PC-3 (cell line): ENCODE results near the gene STX5. TPM values are rescaled to one million over a fixed set of nuclear protein-coding genes. Genes with fewer than 3 reads are reported as not detected.

ENCODE experiments used
- ATAC-seq: fragments of 200-7000 bp; cut with Tn5 transposase; 2 replicates; pipeline ENCODE4 v1.9.1; 2020; ENCODE audit warnings: mild to moderate bottlenecking, moderate library complexity
- BruUV-seq: library from RNA; stranded (reverse); fragments of 400-500 nt; replicated peaks from 2 replicates; lab custom pipeline; 2021; lab: Mats Ljungman, UMichigan
- CTCF ChIA-PET: fragments of 300-600 bp; sonication (Branson Sonifier 250); formaldehyde crosslinking; loops from one replicate; lab custom pipeline; 2022; ENCODE audit warnings: antibody characterized with exemption; lab: Charles Lee
- POLR2A ChIA-PET: fragments of 300-600 bp; sonication (Branson Sonifier 250); formaldehyde crosslinking; loops from one replicate; lab custom pipeline; 2022; ENCODE audit warnings: antibody characterized with exemption; ENCODE audit not compliant: unreplicated experiment; lab: Charles Lee
- DNase-seq: peaks from one replicate; pipeline ENCODE4 v3.0.0-alpha.2; 2015
- H2AFZ ChIP-seq: fragments of 300-600 bp; sonication (generic); 2 replicates; pipeline ENCODE4 v1.6.0; 2016; ENCODE audit warnings: antibody characterized with exemption, low read length
- H3F3A ChIP-seq: fragments of 300-600 bp; sonication (generic); one replicate; pipeline ENCODE4 v1.6.0; 2017; ENCODE audit warnings: antibody characterized with exemption, low read length, control low read depth, mild to moderate bottlenecking; ENCODE audit not compliant: unreplicated experiment
- H3K27ac ChIP-seq: fragments of 300-600 bp; sonication (generic); 2 replicates; pipeline ENCODE4 v1.5.1; 2016; ENCODE audit warnings: mild to moderate bottlenecking, low read length
- H3K27me3 ChIP-seq: fragments of 300-600 bp; sonication (generic); 2 replicates; pipeline ENCODE4 v1.6.1; 2016; ENCODE audit warnings: low read length, mixed read lengths
- H3K36me3 ChIP-seq: fragments of 300-600 bp; sonication (generic); 2 replicates; pipeline ENCODE4 v1.6.1; 2016; ENCODE audit warnings: low read depth, mixed run types, low read length, mixed read lengths
- H3K4me1 ChIP-seq: fragments of 300-600 bp; sonication (generic); 2 replicates; pipeline ENCODE4 v1.5.1; 2016; ENCODE audit warnings: low read length; ENCODE audit not compliant: insufficient read depth
- H3K4me2 ChIP-seq: fragments of 300-600 bp; sonication (generic); 2 replicates; pipeline ENCODE4 v1.6.0; 2016; ENCODE audit warnings: low read length
- H3K4me3 ChIP-seq: fragments of 300-600 bp; sonication (generic); 2 replicates; pipeline ENCODE4 v1.5.1; 2016; ENCODE audit warnings: mild to moderate bottlenecking, low read length, mixed read lengths
- H3K79me2 ChIP-seq: fragments of 300-600 bp; sonication (generic); 2 replicates; pipeline ENCODE4 v1.6.1; 2017; ENCODE audit warnings: low read length, mixed read lengths
- H3K9ac ChIP-seq: fragments of 300-600 bp; sonication (generic); 2 replicates; pipeline ENCODE4 v1.6.0; 2016; ENCODE audit warnings: mild to moderate bottlenecking, low read length
- H3K9me2 ChIP-seq: fragments of 300-600 bp; sonication (generic); replicated peaks from 2 replicates; pipeline ENCODE4 v1.6.1; 2016; ENCODE audit warnings: mixed run types, low read length, mixed read lengths
- H3K9me3 ChIP-seq: fragments of 300-600 bp; sonication (generic); 2 replicates; pipeline ENCODE4 v1.6.1; 2016; ENCODE audit warnings: low read length, mixed read lengths
- H4K20me1 ChIP-seq: fragments of 300-600 bp; sonication (generic); 2 replicates; pipeline ENCODE4 v1.6.1; 2016; ENCODE audit warnings: low read length, mixed read lengths
- CTCF ChIP-seq: fragments of 300-600 bp; sonication (generic); conservative IDR thresholded peaks from 2 replicates; pipeline ENCODE4 v1.5.1; 2017; ENCODE audit warnings: antibody characterized with exemption, low read depth, mild to moderate bottlenecking, low read length
- EZH2 ChIP-seq: fragments of 300-600 bp; sonication (generic); IDR thresholded peaks from one replicate; pipeline ENCODE4 v1.6.1; 2017; ENCODE audit warnings: antibody characterized with exemption, mild to moderate bottlenecking, low read length; ENCODE audit not compliant: unreplicated experiment
- EZH2phosphoT487 ChIP-seq: fragments of 300-600 bp; sonication (generic); IDR thresholded peaks from 2 replicates; pipeline ENCODE4 v1.6.1; 2018; ENCODE audit warnings: mild to moderate bottlenecking, antibody characterized with exemption, low read length, borderline replicate concordance
- intact Hi-C: fragments of 100-400 bp; cut with micrococcal nuclease; formaldehyde crosslinking; loops from 2 replicates; pipeline ENCODE4 v1.9.0; 2023
- total RNA-seq: library from RNA; depleted of rRNA; stranded (reverse); fragments of >200 nt; gene quantifications from 2 replicates; pipeline ENCODE4 v1.2.3, GENCODE V29; 2014

STX5 gene
- total RNA-seq, 1 experiment from 2014 or later: 48.2 TPM

GRCh38 chr11:62839050-62839945 is 7.4 kb upstream of the STX5 start, which contains the start of gene WDR74:
Gene WDR74 (minus strand): TSS chr11:62839590. CDS start chr11:62839570, 20 bp downstream.
- peaks cover 47% of the 10 kb centered on the region for H3K79me2 ChIP-seq
- intact Hi-C loops: no loop called here
- BruUV-seq: TSS peak; percentile 63

GRCh38 chr11:62835336-62835735 is 3.5 kb upstream of the STX5 start:
- peaks cover 19% of the 10 kb centered on the region for H3K4me1 ChIP-seq
- H3F3A ChIP-seq: peaks cover 2% of the 10 kb centered on the region
- no peaks in the 10 kb centered on the region for H3K9me3 ChIP-seq
- no peak overlapping the region for H3K27ac ChIP-seq
- ChIA-PET CTCF (interaction anchor here (0.5 kb wide), 1 partner anchor 44 kb away, joined by 4 read pairs; no protein-coding TSS in a partner anchor), POLR2A (no interaction called here)
- peaks cover 31% of the 10 kb centered on the region for H3K36me3 ChIP-seq
- H3K9me2 ChIP-seq: no peaks in the 10 kb centered on the region
- no peak for TF ChIP-seq EZH2
- H4K20me1 ChIP-seq: 0 out of 2 replicates have a peak, but pooled peaks cover 5% of the 10 kb centered on the region
- H3K9ac ChIP-seq: no peak overlapping the region
- no peak overlapping the region for H3K4me2 ChIP-seq
- intact Hi-C loops: no loop called here
- no peaks in the 10 kb centered on the region for H3K27me3 ChIP-seq
- peaks cover 58% of the 10 kb centered on the region for H3K79me2 ChIP-seq
- H2AFZ ChIP-seq: no peak overlapping the region
- H3K4me3 ChIP-seq: no peak overlapping the region
- ATAC-seq (no peak), DNase-seq (no peak)
- BruUV-seq: no TSS peak

More at GRCh38 chr11:62839050-62839945, 7.4 kb upstream of the STX5 start, which contains the start of gene WDR74:
- Histone ChIP-seq H4K20me1 (no peaks in the 10 kb centered on the region), H3K4me2 (peak within 1 kb of the TSS; percentile 92), H3K27ac (peak within 1 kb of the TSS; percentile 72), H3K36me3 (peaks cover 22% of the 10 kb centered on the region), H3K27me3 (no peaks in the 10 kb centered on the region), H3K4me1 (peaks cover 6% of the 10 kb centered on the region), H3K9me3 (no peaks in the 10 kb centered on the region), H3K9ac (peak within 1 kb of the TSS; percentile 95), H3F3A (peaks cover 6% of the 10 kb centered on the region), H2AFZ (peak within 1 kb of the TSS; percentile 59), H3K9me2 (no peaks in the 10 kb centered on the region), H3K4me3 (peak within 1 kb of the TSS; percentile 89)
- ChIA-PET POLR2A (interaction anchor here (0.6 to 2.2 kb wide), 4 partner anchors 40 to 150 kb away, joined by 3 to 22 read pairs (median 6); partner anchors contain the start of genes LRRN4CL and SLC3A2), CTCF (interaction anchor here (0.6 kb wide), 1 partner anchor 162 kb away, joined by 3 read pairs; no protein-coding TSS in a partner anchor)
- DNase-seq (peak; percentile 96), ATAC-seq (peak; percentile 44)
- TF ChIP-seq EZH2 (no peak), CTCF (no peak), EZH2phosphoT487 (no peak)
